GM19372 (cell line): ENCODE results near the gene FYCO1.
A peak's percentile ranks its signal among the peaks of the same experiment; 100 is the strongest.
"Not testable (repeated sequence)": the region's sequence is repeated elsewhere in the genome, so short reads cannot be mapped to it uniquely, and the experiment has no call there.

ENCODE experiments used
- ATAC-seq: cut with Tn5 transposase; IDR thresholded peaks from one replicate; pipeline ENCODE4 v1.9.1; 2021; ENCODE audit warnings: mild to moderate bottlenecking, low read depth, moderate library complexity; ENCODE audit not compliant: unreplicated experiment

The FYCO1 gene

GRCh38 chr3:46012246-46012645 is 16.6 kb upstream of the FYCO1 start:
- ATAC-seq, result no peak

DNA sequence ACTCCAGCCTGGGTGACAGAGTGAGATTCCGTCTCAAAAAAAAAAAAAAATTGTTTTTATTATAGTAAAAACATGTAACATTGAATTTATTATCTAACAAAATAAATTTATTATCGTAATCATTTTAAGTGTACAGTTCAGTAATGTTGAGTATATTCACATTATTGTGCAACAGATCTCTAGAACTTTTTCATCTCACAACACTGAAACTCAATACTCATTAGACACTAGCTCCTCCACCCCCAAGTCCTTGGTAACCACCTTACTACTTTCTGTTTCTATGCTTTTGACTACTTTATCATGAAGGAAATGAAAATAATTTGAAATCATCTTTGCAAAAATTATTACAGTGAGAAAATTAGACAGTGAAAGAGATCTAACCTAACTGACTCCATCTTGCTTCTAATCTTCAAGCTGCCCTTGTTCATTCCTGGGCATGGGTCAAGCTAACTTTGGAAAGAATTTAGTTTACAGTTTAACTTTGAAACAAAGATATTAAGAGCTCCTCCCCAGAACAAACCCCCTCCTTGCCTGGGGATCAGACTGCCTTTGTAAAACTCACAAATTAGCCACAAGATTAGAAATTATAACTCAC is 15.0 kb upstream of the FYCO1 start:
- ATAC-seq, result no peak

DNA sequence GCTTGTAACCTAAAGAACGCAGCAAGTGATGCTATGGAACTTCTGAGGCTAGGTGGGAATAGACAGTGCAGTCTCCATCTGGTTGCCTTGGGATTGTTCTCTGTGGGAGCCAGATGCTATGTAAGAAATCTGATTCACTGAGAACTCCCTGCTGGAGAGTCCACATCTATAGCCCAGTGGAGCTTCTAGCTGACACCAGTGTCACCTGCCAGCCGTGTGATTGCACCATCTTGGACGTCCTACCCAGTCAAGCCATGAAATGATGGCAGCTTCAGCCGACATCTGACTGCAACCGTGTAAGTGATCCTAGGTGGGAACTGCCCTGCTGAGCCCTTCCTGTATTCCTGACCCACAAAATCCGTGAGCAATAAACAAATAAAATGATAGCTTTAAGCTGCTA is 12.4 kb upstream of the FYCO1 start:
- no peak for ATAC-seq

DNA sequence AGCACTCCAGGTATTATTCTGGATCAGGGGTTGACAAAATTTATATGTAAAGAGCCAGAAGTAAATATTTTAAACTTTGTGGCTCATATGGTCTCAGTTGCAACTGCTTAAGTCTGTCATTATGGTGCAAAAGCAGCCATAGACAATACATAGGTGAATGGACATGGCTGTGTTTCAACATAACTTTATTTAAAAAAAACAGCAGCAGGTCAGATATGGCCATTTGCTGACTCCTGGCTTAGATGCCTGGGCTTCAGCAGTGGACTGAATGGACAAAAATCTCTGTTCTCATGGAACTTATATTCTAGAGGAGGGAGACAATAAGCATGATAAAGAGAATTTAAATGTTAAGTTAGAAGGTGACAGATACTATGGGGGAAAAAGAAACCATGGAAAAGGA is 11.7 kb upstream of the FYCO1 start:
- ATAC-seq, result no peak

DNA sequence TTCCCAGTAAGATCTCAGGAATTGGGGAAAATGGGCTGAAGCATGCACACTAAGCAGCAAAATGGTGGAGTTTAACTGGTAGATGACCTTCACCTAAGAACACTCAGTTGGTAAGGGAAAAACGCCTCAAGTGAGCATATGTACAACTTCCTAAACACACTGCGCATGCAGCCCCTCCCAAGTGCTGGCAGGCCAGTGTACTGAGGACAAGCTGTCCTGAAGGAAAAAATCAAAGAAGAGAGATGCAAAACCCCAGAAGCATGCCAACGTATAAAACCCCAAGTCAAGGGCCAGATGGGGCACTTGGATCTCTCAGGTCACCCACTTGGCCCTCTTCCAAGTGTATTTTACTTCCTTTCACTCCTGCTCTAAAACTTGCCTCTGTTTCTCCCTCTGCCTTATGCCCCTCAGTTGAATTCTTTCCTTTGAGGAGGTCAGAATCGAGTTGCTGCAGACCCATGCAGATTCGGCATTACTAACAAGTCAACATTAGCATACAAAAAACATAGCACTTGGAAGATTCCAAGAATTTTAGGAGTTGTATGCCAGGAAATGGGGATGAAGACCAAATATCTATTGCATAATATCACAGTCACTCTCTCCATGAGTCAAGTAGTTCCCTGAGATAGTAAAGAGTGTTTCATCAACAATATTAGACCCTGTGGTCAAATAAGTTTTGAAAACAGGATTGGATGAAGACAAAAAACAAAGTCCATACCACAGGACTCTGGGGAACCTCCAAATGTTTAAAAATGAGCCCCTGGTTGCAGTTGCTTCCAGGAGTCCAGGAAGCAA is 10.8 kb upstream of the FYCO1 start:
- no peak for ATAC-seq

DNA sequence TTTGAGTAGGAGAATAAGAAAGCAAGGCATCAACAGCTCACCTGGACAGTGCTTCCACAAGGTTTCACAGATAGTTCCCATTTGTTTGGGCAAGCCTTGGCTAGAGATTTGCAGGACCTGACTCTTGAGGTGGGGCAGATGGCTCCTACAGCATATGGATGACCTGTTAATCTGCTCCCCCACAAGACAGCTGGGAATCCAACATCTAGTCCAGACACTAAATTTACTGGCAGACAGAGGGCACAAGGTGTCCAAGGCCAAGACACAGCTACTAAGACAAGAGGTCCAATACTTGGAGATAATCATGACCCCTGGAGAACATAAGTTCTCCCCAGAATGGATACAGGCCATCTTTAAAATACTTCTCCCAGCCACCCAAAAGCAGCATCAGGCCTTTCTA is 8.1 kb upstream of the FYCO1 start:
- ATAC-seq, result not testable (repeated sequence)

GRCh38 chr3:46001178-46001577 is 5.6 kb upstream of the FYCO1 start:
- ATAC-seq, result no peak

- no peak for ATAC-seq
Observed at GRCh38 chr3:45997942-45998341, 2.3 kb upstream of the FYCO1 start.

DNA sequence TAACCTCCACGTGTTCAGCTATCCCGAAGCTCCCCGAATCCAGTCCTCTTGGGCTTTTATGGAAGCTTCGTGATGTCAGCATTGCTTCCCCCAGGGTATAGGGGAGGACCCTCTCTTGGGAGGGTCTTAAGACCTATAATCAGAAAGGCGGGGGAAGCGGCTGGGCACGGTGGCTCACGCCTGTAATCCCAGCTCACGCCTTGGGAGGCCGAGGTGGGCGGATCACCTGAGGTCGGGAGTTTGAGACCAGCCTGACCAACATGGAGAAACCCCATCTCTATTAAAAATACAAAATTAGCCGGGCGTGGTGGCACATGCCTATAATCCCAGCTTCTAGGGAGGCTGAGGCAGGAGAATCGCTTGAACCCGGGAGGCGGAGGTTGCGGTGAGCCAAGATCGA is 1.9 kb upstream of the FYCO1 start:
- not testable (repeated sequence) for ATAC-seq

DNA sequence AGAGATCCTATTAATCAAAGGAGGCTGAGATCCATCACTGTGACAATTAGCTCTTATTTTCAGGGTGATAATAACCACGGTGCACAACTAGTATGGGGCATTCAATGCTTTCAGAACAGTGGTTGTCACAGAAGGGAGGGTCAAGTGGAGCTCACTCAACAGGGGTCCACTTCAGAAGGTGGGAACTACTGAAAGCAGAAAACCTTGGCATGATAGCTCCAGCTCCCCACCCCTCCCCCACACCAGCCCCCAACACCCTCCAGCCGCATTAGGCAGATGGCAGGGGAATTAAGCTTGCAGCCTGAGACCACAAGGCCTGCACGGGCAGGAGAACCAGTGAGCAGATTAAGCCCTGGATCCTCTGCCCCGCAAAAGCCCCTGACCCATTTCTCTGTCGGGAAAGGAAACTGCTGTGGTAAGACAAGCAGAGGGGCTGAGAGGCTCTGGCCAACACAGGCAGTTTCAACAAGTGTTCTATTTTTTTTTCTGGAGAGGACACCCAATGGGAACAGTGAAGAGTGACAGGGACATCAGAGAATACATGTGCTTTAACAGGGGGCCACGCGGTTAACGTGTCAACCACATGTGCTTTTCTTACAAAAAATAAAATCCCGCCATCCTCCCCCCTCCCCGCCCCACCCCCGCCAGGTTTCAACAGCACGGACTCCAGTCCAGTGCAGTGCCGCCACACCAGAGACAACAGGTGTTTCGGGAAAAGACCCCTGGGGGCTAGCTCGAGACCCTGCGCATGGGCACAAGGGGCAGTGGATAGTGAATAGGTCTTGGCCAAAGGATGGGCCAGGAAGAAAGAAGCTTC is 997 bp downstream of the FYCO1 start:
- peak; percentile 22 for ATAC-seq

GRCh38 chr3:45993421-45994027 is 2.1 kb downstream of the FYCO1 start:
- no peak for ATAC-seq

DNA sequence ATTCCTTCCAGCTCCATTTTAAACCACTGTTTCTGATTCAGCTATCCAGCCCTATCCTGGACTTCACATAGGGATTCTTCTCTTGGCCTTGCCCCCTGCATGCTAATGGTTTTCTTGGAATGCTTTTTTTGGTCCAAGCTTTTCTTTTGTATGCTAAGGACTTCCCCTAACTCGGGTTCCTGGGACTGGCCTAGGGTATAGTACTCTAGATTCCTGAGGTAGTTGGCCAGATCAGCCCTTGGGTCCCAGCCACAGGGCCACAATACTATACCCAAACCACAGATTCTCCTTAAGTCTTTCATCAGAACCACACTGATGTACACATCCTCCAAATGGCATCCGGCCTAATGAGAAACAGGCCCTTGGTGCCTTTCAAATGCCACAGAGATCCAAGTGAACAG is 2.8 kb downstream of the FYCO1 start:
- no peak for ATAC-seq

DNA sequence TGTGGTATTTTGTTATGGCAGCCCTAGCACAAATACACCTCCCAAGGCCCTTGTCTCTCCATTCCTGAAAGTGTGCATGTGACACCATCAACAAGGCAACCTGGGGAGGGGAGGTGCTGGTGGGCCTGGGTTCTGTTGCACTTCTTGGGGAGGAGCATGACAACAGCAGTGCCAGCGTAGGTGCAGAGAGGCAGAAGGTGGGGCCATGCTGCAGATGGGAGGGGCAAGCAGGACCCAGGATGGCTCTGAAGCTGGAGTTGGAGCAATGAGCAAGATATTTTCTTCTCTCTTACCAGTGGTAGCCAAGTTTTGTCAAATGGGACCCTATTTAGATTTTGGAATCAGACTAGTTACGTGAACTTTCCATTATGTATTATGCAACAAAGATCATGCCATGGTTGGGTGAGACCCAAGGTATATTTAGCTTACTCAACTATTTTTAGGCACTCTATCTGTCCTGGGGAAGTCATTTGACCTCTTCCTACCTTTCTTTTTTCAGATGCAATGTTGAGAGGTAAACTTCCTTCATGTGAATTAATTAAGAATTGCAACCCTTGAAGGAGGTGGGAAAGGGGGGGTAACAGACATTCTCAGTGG is 3.4 kb downstream of the FYCO1 start:
- no peak for ATAC-seq

- no peak for ATAC-seq
Observed at GRCh38 chr3:45991341-45991740, 4.3 kb downstream of the FYCO1 start.

DNA sequence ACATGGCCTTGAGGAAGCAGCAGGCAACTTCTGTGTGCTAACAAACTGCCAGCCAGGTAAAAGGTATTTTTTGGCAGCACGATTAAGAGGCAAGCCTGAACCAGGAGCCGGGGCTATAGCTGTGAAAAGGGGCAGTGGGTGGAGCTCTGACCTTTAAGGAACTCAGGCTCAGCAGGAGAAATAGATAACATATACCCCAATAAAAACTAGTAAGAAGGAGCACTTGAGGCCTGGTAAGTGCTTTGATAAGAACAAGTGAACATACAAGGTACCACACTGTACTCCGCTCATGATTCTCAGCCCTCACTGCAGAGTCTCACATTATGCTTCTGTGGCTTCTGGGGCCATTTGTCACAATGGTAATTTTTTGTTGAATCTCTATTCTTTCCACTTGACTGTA is 5.4 kb downstream of the FYCO1 start:
- ATAC-seq, result no peak

DNA sequence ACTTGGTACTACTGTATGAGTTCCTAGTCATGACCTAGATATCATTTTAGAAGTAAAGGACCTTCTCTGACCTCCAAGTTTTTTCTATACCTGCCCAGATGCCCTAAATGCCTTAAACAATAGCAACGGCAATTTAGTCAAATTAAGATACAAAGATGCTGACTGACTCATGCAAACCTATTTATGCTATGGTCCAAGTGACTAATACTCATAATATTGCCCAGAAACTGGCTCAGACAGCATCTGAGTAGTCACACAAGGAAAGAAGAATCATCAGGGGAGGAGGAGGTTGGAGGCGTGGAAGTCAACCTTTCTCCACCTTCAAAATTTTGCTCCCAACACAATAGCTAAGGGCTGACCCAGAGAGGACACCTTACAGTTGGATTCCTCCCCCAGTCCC is 6.8 kb downstream of the FYCO1 start:
- ATAC-seq, result no peak

- ATAC-seq, result no peak
Observed at GRCh38 chr3:45988362-45988761, 7.3 kb downstream of the FYCO1 start.

- ATAC-seq, result no peak
Observed at GRCh38 chr3:45987368-45988291, 8.0 kb downstream of the FYCO1 start.

GRCh38 chr3:45986303-45986982 is 9.2 kb downstream of the FYCO1 start:
- ATAC-seq, result no peak
